Measurements from ENCODE around the gene VDR.

GRCh38 chr12:47883663-47884195 lies 21.1 kb downstream of the VDR start:
- TF ChIP-seq TAF1 (IDR thresholded peaks at IDR 0.05; ENCODE audit: borderline replicate concordance, insufficient read depth, low read length) (no peak), POLR2AphosphoS5 (IDR thresholded peaks at IDR 0.05; ENCODE audit: low read depth, low read length) (no peak)
